K562 (cell line): ENCODE results near the gene TAF5L. TPM values are rescaled to one million over a fixed set of nuclear protein-coding genes. Genes with fewer than 3 reads are reported as not detected.

Source experiments
- CEBPB ChIP-seq: fragments of 450-650 bp; IDR thresholded peaks from 2 replicates; pipeline ENCODE4 v1.6.1; 2016; ENCODE audit warnings: missing genetic modification characterization, missing compliant biosample characterization
- FIP1L1 ChIP-seq: fragments of 200-400 bp; formaldehyde crosslinking; IDR thresholded peaks from 2 replicates; pipeline ENCODE4 v1.6.1; 2018; ENCODE audit warnings: mild to moderate bottlenecking, low read depth, low read length; ENCODE audit not compliant: poor library complexity, severe bottlenecking
- L3MBTL2 ChIP-seq: fragments of 450-650 bp; IDR thresholded peaks from 2 replicates; pipeline ENCODE4 v1.6.1; 2016; ENCODE audit warnings: mild to moderate bottlenecking, moderate library complexity
- NFATC3 ChIP-seq: fragments of 450-650 bp; IDR thresholded peaks from 2 replicates; pipeline ENCODE4 v1.6.1; 2017; ENCODE audit warnings: mild to moderate bottlenecking
- TAF7 ChIP-seq: fragments of 450-650 bp; IDR thresholded peaks from 2 replicates; pipeline ENCODE4 v1.6.1; 2016; ENCODE audit warnings: missing genetic modification characterization, missing compliant biosample characterization
- ZC3H4 ChIP-seq: sonication (generic); formaldehyde crosslinking; IDR thresholded peaks from 2 replicates; pipeline ENCODE4 v1.9.0; 2021; ENCODE audit warnings: missing genetic modification reagents, borderline replicate concordance
- ZC3H8 ChIP-seq: fragments of 450-650 bp; IDR thresholded peaks from 2 replicates; pipeline ENCODE4 v1.6.1; 2017
- ZKSCAN1 ChIP-seq: fragments of 150-350 bp; IDR thresholded peaks from 2 replicates; pipeline ENCODE4 v1.6.1; 2016; ENCODE audit warnings: low read depth, low read length
- ZNF668 ChIP-seq: fragments of 250-450 bp; sonication (Bioruptor Pico); IDR thresholded peaks from 2 replicates; pipeline ENCODE4 v1.8.0; 2022; ENCODE audit warnings: mild to moderate bottlenecking, inconsistent platforms
- ZNF785 ChIP-seq: fragments of 250-450 bp; sonication (Bioruptor Pico); IDR thresholded peaks from 2 replicates; pipeline ENCODE4 v1.4.0; 2020; ENCODE audit warnings: mild to moderate bottlenecking
- ZZZ3 ChIP-seq: fragments of 450-650 bp; IDR thresholded peaks from 2 replicates; pipeline ENCODE4 v1.6.1; 2016; ENCODE audit warnings: antibody characterized with exemption, mild to moderate bottlenecking, moderate library complexity
- polyA plus RNA-seq, 8 experiments: library from polyadenylated mRNA; depleted of rRNA in 4 of 8; stranded (reverse) in 5 of 8; unstranded in 3 of 8; fragments of >200 nt; fragmentation: Nextera tagmentation in 2 of 8; fragmentation: Illumina TruSeq in 1 of 8; extraction: Ambion mirVana in 2 of 8; extraction: Trizol in 1 of 8; gene quantifications; 2 replicates each; pipeline versions ENCODE4 v1.2.1 to v1.2.3, GENCODE V29; 2011 to 2014; ENCODE audit warnings: inconsistent platforms in 1 of 8, missing spikeins in 1 of 8
- total RNA-seq, 7 experiments: library from RNA; depleted of rRNA in 6 of 7; stranded (reverse); fragments of >200 nt in 6 of 7; fragmentation: Illumina TruSeq in 2 of 7; extraction: Trizol in 2 of 7; gene quantifications; 2 replicates each; pipeline versions ENCODE4 v1.2.1 to v1.2.3, GENCODE V29; 2011 to 2021; ENCODE audit warnings: low replicate concordance in 1 of 7
- TF ChIP-seq, protein P1 (sequence below): fragments of 450-650 bp; IDR thresholded peaks from 2 replicates; pipeline ENCODE4 v1.7.1; 2018; ENCODE audit warnings: mild to moderate bottlenecking, low read depth; ENCODE audit not compliant: partially characterized antibody
- TF ChIP-seq, protein P2 (sequence below): fragments of 250-450 bp; sonication (Bioruptor Pico); IDR thresholded peaks from 2 replicates; pipeline ENCODE4 v1.4.0; 2020; ENCODE audit warnings: mild to moderate bottlenecking, moderate library complexity, borderline replicate concordance
- TF ChIP-seq, protein P3 (sequence below): IDR thresholded peaks from 2 replicates; pipeline ENCODE4 v1.6.1; 2011; ENCODE audit not compliant: insufficient read length; ENCODE audit errors: extremely low read depth
- TF ChIP-seq, protein P4 (sequence below): fragments of 250-450 bp; sonication (Bioruptor Pico); IDR thresholded peaks from 2 replicates; pipeline ENCODE4 v1.5.0; 2022; ENCODE audit warnings: mild to moderate bottlenecking

TAF5L gene
- total and polyA plus RNA-seq, 9 of the 15 experiments (the other 6 are each of a cell fraction or from before 2014, with no cell fraction given), result 2.2 to 34.2 (median 23.3) TPM

DNA sequence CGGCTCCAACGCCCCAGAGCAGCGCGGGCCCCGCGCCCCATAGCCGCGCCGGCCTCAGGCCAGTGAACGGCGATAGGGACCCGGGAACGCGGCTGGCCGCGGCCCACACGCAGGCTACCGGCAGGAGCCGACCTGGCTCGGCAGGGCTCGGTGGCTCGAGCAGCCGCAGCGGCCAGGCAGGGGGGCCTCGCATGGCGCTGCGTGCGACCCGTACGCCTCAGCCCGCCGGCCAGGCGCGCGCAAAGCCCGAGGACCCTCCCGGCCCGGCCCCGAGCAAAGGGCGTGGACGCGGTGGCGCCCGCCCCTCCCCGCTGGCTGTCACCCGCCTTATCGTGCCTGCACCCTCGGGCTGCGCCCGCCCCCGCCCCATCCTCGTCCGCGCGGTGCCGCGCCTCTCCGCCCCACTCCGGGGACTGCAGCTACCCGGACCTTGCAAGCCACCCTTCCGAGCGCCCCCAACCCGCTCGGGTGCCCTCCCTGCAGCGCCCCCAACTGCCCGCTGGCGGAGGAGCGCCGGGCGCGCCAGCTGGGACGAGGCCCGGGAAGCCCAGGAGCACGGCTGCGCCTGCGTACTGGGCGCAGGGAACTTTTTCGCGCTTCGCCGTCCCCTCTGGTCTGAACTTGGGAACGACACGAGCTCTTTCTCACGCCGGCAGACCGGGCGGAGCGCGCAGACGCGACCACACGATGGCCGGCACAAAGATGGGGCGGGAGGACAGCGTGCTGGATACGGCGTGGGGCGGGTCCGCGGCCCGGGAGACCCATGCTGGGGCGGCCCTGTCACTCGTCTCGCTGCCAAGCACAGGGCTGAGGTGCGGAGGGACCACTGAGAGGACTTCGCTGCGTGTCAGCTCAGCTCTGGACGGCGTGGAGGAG, 67.2 kb downstream of the TAF5L start, which contains the start of gene ABCB10 (continued):
- TF ChIP-seq, protein P1, sequence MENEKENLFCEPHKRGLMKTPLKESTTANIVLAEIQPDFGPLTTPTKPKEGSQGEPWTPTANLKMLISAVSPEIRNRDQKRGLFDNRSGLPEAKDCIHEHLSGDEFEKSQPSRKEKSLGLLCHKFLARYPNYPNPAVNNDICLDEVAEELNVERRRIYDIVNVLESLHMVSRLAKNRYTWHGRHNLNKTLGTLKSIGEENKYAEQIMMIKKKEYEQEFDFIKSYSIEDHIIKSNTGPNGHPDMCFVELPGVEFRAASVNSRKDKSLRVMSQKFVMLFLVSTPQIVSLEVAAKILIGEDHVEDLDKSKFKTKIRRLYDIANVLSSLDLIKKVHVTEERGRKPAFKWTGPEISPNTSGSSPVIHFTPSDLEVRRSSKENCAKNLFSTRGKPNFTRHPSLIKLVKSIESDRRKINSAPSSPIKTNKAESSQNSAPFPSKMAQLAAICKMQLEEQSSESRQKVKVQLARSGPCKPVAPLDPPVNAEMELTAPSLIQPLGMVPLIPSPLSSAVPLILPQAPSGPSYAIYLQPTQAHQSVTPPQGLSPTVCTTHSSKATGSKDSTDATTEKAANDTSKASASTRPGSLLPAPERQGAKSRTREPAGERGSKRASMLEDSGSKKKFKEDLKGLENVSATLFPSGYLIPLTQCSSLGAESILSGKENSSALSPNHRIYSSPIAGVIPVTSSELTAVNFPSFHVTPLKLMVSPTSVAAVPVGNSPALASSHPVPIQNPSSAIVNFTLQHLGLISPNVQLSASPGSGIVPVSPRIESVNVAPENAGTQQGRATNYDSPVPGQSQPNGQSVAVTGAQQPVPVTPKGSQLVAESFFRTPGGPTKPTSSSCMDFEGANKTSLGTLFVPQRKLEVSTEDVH, result peak; percentile 69
- no peak for TF ChIP-seq CEBPB (tag)
- TF ChIP-seq ZNF668 (CRISPR knock-in tag), result no peak
- no peak for TF ChIP-seq ZNF785 (CRISPR knock-in tag)
- TF ChIP-seq ZC3H4 (CRISPR knock-in tag), result no peak
- TF ChIP-seq, protein P2, sequence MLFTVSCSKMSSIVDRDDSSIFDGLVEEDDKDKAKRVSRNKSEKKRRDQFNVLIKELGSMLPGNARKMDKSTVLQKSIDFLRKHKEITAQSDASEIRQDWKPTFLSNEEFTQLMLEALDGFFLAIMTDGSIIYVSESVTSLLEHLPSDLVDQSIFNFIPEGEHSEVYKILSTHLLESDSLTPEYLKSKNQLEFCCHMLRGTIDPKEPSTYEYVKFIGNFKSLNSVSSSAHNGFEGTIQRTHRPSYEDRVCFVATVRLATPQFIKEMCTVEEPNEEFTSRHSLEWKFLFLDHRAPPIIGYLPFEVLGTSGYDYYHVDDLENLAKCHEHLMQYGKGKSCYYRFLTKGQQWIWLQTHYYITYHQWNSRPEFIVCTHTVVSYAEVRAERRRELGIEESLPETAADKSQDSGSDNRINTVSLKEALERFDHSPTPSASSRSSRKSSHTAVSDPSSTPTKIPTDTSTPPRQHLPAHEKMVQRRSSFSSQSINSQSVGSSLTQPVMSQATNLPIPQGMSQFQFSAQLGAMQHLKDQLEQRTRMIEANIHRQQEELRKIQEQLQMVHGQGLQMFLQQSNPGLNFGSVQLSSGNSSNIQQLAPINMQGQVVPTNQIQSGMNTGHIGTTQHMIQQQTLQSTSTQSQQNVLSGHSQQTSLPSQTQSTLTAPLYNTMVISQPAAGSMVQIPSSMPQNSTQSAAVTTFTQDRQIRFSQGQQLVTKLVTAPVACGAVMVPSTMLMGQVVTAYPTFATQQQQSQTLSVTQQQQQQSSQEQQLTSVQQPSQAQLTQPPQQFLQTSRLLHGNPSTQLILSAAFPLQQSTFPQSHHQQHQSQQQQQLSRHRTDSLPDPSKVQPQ (CRISPR knock-in tag), result no peak
- TF ChIP-seq ZZZ3, result no peak
- TF ChIP-seq NFATC3, result no peak
- TF ChIP-seq ZC3H8, result no peak
- TF ChIP-seq FIP1L1, result peak; percentile 92
- TF ChIP-seq L3MBTL2, result peak; percentile 77
- TF ChIP-seq, protein P3, sequence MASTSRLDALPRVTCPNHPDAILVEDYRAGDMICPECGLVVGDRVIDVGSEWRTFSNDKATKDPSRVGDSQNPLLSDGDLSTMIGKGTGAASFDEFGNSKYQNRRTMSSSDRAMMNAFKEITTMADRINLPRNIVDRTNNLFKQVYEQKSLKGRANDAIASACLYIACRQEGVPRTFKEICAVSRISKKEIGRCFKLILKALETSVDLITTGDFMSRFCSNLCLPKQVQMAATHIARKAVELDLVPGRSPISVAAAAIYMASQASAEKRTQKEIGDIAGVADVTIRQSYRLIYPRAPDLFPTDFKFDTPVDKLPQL, result no peak
- peak; percentile 46 for TF ChIP-seq ZKSCAN1
- TF ChIP-seq, protein P4, sequence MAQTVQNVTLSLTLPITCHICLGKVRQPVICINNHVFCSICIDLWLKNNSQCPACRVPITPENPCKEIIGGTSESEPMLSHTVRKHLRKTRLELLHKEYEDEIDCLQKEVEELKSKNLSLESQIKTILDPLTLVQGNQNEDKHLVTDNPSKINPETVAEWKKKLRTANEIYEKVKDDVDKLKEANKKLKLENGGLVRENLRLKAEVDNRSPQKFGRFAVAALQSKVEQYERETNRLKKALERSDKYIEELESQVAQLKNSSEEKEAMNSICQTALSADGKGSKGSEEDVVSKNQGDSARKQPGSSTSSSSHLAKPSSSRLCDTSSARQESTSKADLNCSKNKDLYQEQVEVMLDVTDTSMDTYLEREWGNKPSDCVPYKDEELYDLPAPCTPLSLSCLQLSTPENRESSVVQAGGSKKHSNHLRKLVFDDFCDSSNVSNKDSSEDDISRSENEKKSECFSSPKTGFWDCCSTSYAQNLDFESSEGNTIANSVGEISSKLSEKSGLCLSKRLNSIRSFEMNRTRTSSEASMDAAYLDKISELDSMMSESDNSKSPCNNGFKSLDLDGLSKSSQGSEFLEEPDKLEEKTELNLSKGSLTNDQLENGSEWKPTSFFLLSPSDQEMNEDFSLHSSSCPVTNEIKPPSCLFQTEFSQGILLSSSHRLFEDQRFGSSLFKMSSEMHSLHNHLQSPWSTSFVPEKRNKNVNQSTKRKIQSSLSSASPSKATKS, result no peak
- TF ChIP-seq TAF7, result no peak
